Astrocyte of the cerebellum (primary cell): ENCODE measurements around the gene SPON1.
"Not testable (repeated sequence)": the region's sequence is repeated elsewhere in the genome, so short reads cannot be mapped to it uniquely, and the experiment has no call there.

Source experiments
- DNase-seq: peaks from one replicate; pipeline ENCODE4 v3.0.0-alpha.2; 2011; ENCODE audit warnings: low read depth
- H3K4me3 ChIP-seq: 2 replicates; pipeline ENCODE4 v1.5.1; 2011; ENCODE audit warnings: mild to moderate bottlenecking, low read depth, low read length, moderate library complexity
- CTCF ChIP-seq: IDR thresholded peaks from 2 replicates; pipeline ENCODE4 v1.5.1; 2012; ENCODE audit warnings: low read length, low read depth, moderate library complexity, mild to moderate bottlenecking; ENCODE audit errors: missing control alignments
- in situ Hi-C: cut with HindIII; loops from 2 replicates; pipeline ENCODE4 v1.10.0; 2017; ENCODE audit warnings: low sequenced_read_pairs

SPON1 gene

GRCh38 chr11:13929395-13929891 lies 33.1 kb upstream of the SPON1 start:
- no peak for TF ChIP-seq CTCF
- in situ Hi-C loops = no loop called here
- DNase-seq = no peak
- H3K4me3 ChIP-seq = no peak overlapping the region

GRCh38 chr11:13931356-13931755 lies 31.2 kb upstream of the SPON1 start:
- H3K4me3 ChIP-seq = no peak overlapping the region
- DNase-seq = no peak
- TF ChIP-seq CTCF = no peak
- in situ Hi-C loops = no loop called here

- in situ Hi-C loops, H3K4me3 ChIP-seq, DNase-seq: not testable (repeated sequence)
Measured at GRCh38 chr11:13937154-13937553, 25.4 kb upstream of the SPON1 start.

GRCh38 chr11:13938829-13939228 lies 23.7 kb upstream of the SPON1 start:
- in situ Hi-C loops, DNase-seq, H3K4me3 ChIP-seq: not testable (repeated sequence)

GRCh38 chr11:13939961-13940906 lies 22.3 kb upstream of the SPON1 start:
- in situ Hi-C loops = no loop called here
- no peak overlapping the region for H3K4me3 ChIP-seq
- no peak for TF ChIP-seq CTCF
- no peak for DNase-seq

- no peak for DNase-seq
- in situ Hi-C loops = no loop called here
- no peak for TF ChIP-seq CTCF
- H3K4me3 ChIP-seq = no peak overlapping the region
Measured at GRCh38 chr11:13940907-13941256, 21.6 kb upstream of the SPON1 start.

- in situ Hi-C loops = no loop called here
- no peak overlapping the region for H3K4me3 ChIP-seq
- TF ChIP-seq CTCF = no peak
- no peak for DNase-seq
Measured at GRCh38 chr11:13941775-13942174, 20.7 kb upstream of the SPON1 start.
